ENCODE data around the gene HSPB9. TPM values are rescaled to one million over a fixed set of nuclear protein-coding genes. Genes with fewer than 3 reads are reported as not detected.

HSPB9 gene
- total and polyA plus RNA-seq, 9 of the 15 experiments (the other 6 are each of a cell fraction or from before 2014, with no cell fraction given): 0.04 to 0.16 (median 0.08) TPM; not detected in 3

- TF ChIP-seq ZEB2 (IDR thresholded peaks at IDR 0.05): 0 out of 2 replicates have a peak, but pooled peaks have one; percentile 25
- TF ChIP-seq MTA1 (IDR thresholded peaks at IDR 0.05; ENCODE audit: borderline replicate concordance): no peak
- TF ChIP-seq PBX2 (CRISPR knock-in tag; IDR thresholded peaks at IDR 0.05; ENCODE audit: low read depth): no peak
- TF ChIP-seq PBX2 (tag; conservative IDR thresholded peaks at IDR 0.05; ENCODE audit: low read depth): peak; percentile 87
- no peak for TF ChIP-seq ZNF146 (CRISPR knock-in tag; IDR thresholded peaks at IDR 0.05; ENCODE audit: unreplicated experiment)
- TF ChIP-seq RNF219 (CRISPR knock-in tag; IDR thresholded peaks at IDR 0.05): no peak
- TF ChIP-seq XRCC4 (IDR thresholded peaks at IDR 0.05; ENCODE audit: extremely low read depth, insufficient read depth, insufficient read length): no peak
- no peak for TF ChIP-seq PURB (CRISPR knock-in tag; IDR thresholded peaks at IDR 0.05; ENCODE audit: low read depth)
- TF ChIP-seq CREBBP (IDR thresholded peaks at IDR 0.05; ENCODE audit: low read depth, low read length): no peak
- no peak for TF ChIP-seq ELK1 (CRISPR knock-in tag; IDR thresholded peaks at IDR 0.05)
- TF ChIP-seq PML (IDR thresholded peaks at IDR 0.05; ENCODE audit: low read length): no peak
- peak in 1 of 2 experiments; percentile 46; a peak in 1 of 4 replicates for TF ChIP-seq RCOR1 (IDR thresholded peaks at IDR 0.05; ENCODE audit: borderline replicate concordance in 1 of 2, low read depth in 2 of 2, low read length in 2 of 2)
- TF ChIP-seq CEBPG (CRISPR knock-in tag; IDR thresholded peaks at IDR 0.05): no peak
- TF ChIP-seq CEBPG (tag; conservative IDR thresholded peaks at IDR 0.05 in 1 of 2, IDR thresholded peaks at IDR 0.05 in 1 of 2): no peak
- no peak for TF ChIP-seq KDM5B (IDR thresholded peaks at IDR 0.05; ENCODE audit: insufficient replicate concordance, low read depth, low read length)
- TF ChIP-seq RAD21 (CRISPR knock-in tag; conservative IDR thresholded peaks at IDR 0.05 in 1 of 2, IDR thresholded peaks at IDR 0.05 in 1 of 2): peak; percentile 85 to 88
- TF ChIP-seq SREBF1 (IDR thresholded peaks at IDR 0.05; ENCODE audit: borderline replicate concordance, low read depth, low read length): no peak
- TF ChIP-seq ZC3H11A (IDR thresholded peaks at IDR 0.05; ENCODE audit: low read depth, low read length): no peak
- 0 out of 2 replicates have a peak, but pooled peaks have one; percentile 25 for TF ChIP-seq ZBTB9 (CRISPR knock-in tag; IDR thresholded peaks at IDR 0.05)
- TF ChIP-seq SAFB (IDR thresholded peaks at IDR 0.05; ENCODE audit: borderline replicate concordance, low read depth, low read length): no peak
- TF ChIP-seq ARID2 (IDR thresholded peaks at IDR 0.05): peak; percentile 49; the same call in 1 of the 2 replicates
These were observed 5.8 kb upstream of the HSPB9 start (continued) for GRCh38 chr17:42116705-42117396.
